GM21619 (cell line): ENCODE results near the gene MARCHF10.
"Not testable (repeated sequence)": the region's sequence is repeated elsewhere in the genome, so short reads cannot be mapped to it uniquely, and the experiment has no call there.

ENCODE experiments used
- ATAC-seq: cut with Tn5 transposase; IDR thresholded peaks from one replicate; pipeline ENCODE4 v1.9.1; 2021; ENCODE audit not compliant: unreplicated experiment

The MARCHF10 gene

DNA sequence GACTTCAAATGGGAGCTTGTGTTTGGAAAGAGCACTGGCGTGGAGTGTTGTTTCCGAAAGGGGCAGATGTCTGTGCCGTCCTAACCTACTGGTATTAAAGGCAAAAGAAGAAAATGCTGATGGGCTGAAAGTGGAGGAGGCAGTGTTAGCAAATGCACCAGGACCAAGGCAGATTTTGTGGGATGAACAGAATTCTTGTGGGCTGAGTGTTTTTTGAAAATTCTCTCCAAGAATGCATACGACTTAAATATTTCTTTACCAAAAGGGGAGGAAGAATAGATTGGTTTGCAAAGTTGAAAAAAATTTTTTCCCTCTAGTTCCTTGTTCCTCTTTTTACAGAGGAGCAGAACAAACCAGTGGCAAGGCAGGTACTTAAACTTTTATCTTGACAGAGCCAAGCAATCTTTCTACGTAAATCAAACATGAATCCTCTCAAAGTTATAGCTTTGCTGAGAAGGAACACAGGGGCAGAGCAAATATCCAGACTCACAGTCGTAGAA lies 16.8 kb downstream of the MARCHF10 start:
- no peak for ATAC-seq

- no peak for ATAC-seq
Observed at GRCh38 chr17:62790564-62790986, 17.5 kb downstream of the MARCHF10 start.

GRCh38 chr17:62787366-62787765 lies 20.7 kb downstream of the MARCHF10 start:
- no peak for ATAC-seq

- ATAC-seq, result no peak
Observed at GRCh38 chr17:62786646-62787045, 21.5 kb downstream of the MARCHF10 start.

- ATAC-seq, result not testable (repeated sequence)
Observed at GRCh38 chr17:62785983-62786382, 22.1 kb downstream of the MARCHF10 start.

- no peak for ATAC-seq
Observed at GRCh38 chr17:62782730-62783270, 25.3 kb downstream of the MARCHF10 start.

DNA sequence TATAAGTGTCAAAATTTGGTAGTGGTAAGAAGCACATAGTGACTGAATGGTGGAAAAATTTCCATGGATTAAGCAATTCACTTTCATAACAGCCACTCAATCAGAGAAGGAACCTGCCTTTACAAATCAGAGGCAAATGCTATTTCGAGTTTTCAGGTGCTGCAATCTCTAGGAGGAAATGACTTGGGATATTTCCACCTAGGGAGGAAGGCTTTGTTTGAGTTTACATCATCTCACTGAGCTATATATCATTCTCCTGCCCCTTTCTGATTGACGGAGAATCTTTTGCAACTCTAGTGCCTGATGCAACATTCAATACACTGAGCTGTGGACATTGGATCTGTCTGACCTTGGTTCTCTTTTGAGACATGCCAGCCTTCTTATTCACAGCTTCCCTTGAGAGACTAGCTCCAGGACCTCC lies 26.3 kb downstream of the MARCHF10 start:
- ATAC-seq, result no peak

- no peak for ATAC-seq
Observed at GRCh38 chr17:62781356-62781755, 26.8 kb downstream of the MARCHF10 start.

DNA sequence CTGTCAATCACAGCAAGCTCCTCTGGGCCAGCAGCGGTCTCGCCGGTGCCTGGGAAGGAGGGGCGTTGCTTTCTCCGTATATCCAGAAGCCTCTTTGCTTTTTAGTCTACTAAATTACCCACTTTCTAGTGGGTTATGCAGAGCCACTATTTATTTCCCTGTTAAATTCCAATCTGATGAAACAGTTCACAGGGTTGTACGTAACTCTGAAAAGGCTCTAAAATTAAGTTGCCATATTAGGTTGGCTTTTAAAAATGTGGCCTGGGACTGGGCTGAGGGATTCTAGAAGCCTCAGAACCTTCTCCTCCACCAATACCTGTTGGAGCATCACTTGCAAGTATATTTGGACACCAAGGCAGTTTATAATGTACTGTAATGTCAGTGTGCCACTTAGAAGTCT lies 27.2 kb downstream of the MARCHF10 start:
- ATAC-seq, result no peak

GRCh38 chr17:62780269-62780668 lies 27.8 kb downstream of the MARCHF10 start:
- no peak for ATAC-seq

GRCh38 chr17:62778990-62779681 lies 29.0 kb downstream of the MARCHF10 start:
- ATAC-seq, result no peak

DNA sequence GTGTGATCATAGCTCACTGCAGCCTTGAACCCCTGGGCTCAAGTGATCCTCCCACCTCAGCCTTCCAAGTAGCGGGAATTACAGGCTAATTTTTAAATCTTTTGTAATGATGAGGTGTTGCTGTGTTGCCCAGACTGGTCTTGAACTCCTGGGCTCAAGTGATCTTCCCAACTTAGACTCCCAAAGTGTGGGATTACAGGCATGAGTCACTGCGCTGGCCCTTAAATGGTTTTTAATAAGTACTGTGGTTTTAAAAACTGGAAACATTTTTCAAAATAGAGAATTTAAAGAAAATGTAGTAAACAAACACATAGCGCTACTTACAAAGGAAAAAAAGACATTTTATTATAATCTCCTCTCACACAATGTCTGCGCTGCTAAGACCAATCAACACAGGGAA lies 32.2 kb downstream of the MARCHF10 start:
- ATAC-seq, result no peak

GRCh38 chr17:62774338-62774737 lies 33.8 kb downstream of the MARCHF10 start:
- no peak for ATAC-seq

GRCh38 chr17:62767997-62768396 lies 40.1 kb downstream of the MARCHF10 start:
- no peak for ATAC-seq

DNA sequence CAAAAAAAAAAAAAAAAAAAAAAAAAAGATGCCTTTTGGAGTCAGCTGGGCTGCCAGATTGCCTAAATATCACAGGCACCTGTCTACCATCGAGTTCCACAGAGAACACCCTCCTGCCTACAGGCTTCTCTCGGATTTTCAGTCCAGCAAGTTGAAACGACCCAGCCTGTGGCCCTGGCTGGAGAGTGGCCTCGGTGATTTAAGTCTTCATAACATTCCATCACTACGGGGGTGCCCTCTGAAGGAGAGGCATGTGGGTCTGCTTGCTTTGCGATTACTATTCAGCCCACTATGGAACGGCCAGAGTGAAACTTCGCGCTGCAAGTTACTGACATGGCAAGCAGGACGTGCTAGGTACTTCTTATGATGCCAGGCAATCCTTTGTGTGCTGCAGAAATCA lies 42.8 kb downstream of the MARCHF10 start:
- ATAC-seq, result no peak

DNA sequence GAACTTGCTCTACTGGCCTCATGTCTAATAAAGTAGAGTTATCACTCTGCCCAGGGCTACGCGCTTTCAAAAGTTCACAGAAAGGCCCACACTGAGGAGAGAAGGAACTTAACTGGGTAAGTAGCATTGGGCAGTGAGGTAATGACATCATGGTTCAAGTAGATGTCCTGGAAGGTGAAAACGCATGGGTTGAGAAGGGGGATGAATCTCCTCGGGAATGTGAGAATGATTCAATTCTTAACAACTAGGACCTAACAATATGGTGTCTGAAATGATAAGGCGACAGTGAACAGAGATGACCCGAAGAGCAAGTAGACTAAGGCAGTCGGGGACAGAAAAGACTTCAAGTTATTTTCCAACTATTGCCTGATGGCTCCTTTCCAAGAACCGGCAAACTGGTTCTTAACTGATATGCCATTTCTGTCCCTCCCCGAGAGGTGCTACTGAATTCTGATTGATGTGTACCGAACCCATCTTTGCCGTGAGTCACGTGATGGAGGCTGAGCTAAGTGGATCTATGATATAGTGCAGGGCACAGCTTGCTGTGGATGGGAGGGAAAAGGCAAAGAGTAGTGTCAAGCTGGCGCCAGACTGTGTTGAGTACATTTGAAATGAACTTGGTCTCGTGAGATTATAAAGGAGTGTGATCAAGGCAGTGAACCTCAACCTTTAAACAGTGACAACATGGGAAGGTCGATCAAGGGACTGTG lies 44.1 kb downstream of the MARCHF10 start:
- ATAC-seq, result no peak

DNA sequence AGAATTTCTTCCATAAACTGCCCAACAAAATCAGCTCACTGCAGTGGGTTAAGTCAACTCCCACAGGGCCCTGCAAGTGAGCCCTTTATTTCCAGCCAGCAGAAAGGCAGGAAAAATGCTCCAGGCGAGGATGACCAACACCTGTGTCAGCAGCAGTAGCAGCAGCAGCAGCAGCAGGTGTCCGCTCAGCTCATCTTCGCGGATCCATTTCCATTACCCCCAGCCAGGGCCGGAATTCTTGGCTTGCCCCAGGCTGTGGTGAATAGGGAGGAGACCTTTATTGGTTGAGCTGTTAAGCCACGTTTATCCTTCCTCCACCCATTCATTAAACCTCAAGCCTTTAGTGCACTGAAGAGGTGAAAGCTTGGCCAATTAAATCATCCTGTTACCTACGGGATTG lies 46.2 kb downstream of the MARCHF10 start:
- ATAC-seq, result no peak

DNA sequence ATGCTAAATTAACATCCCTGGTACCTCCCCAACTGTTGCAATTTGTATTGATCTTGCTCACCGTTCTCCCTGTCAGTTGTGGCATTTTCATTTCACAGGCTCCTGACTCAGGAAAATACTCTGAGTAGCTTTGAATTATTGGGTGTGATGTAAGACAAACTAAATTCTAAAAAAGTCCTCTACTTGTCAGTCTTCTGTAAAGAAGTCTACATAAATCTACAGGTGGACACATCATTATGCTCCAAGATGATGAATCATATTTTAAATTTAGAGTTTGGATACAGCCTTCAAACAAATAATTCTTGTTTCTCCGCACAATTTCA lies 47.2 kb downstream of the MARCHF10 start:
- no peak for ATAC-seq

DNA sequence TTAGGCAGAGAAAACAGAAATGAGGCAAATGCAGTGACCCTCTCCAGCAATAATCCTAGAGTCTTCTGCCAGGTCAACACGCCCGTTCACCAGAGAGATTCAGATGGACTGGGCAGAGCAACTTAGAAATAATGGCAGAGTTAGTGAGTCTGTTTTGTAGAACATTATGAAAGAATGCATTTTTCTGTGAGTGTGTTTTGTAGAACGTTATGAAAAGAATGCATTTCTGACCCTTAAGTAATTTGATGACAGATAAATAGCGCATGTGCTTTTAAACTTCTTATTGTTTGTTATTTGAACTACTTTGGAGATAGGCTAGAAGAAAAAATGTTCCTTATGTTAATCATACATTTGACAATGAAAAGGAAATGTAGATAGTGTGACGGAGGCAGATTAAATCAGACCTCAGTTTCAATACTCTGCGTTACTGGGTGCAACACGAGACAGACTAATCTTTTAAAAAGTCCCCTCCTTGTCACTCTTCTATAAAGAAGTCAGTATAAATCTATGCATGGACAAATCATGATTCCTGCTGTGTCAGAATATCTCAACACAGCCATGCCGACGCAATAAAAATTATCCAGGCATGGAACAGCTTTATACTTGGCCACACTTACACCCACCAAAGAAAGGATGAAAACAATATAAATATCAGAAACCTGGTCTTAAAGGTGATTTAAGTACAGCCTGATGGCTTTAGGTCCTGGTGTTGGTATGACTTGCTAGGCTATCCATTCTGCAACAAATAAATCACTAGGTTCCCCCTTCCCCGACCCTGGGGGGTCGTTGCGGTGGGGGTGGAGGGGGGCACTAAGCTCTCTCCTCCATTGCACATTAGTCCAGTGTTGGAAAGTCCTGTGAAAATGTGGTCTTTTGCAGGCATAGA lies 47.8 kb downstream of the MARCHF10 start:
- ATAC-seq, result no peak

DNA sequence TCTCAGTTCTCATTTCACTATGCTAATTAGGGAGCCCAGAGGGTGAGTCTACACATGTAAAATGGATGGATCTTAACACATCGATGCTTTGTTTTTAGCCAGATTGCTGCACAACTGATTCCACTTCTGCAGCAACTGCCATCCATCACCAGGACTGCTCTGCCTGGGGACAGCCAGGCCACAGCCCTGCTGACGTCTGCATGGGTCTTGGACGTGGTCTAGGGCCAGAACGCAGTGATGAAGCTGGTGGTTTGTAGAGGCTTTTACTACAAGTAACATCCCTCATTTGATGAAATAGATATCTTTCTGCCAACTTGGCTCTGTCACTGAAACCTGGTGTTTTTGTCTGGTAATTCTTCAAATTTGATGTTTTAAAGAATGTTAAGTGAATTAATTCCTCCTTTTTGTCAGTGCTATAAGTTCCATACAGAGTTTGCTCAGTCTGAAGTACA lies 50.6 kb downstream of the MARCHF10 start:
- no peak for ATAC-seq

GRCh38 chr17:62756198-62756597 lies 51.9 kb downstream of the MARCHF10 start:
- no peak for ATAC-seq
